ENCODE results near the gene RAB17. TPM values are rescaled to one million over a fixed set of nuclear protein-coding genes. Genes with fewer than 3 reads are reported as not detected.

Gene RAB17
- 0.22 and 0.25 TPM in 2 replicates for total RNA-seq (2012; rRNA removed)

- no peak within 1 kb of the TSS for H3K4me2 ChIP-seq (ENCODE audit: low read length)
These were observed at the start of gene RAB17 for GRCh38 chr2:237590272-237591140. Gene RAB17 (minus strand): TSS chr2:237590734. CDS start chr2:237586154, 4,580 bp downstream.

GRCh38 chr2:237639836-237640220 is 49.3 kb upstream of the RAB17 start:
- Histone ChIP-seq H3K4me1 (ENCODE audit: control insufficient read depth, insufficient read depth, low read length) (peaks cover 5% of the 10 kb centered on the region), H3K4me2 (ENCODE audit: low read length) (no peak overlapping the region), H3K4me3 (ENCODE audit: low read length) (no peak overlapping the region)

More at GRCh38 chr2:237590272-237591140, at the start of gene RAB17:
- no peaks in the 10 kb centered on the region for H3K27me3 ChIP-seq (ENCODE audit: control insufficient read depth, insufficient read depth, low read length)
- no peak within 1 kb of the TSS for H3K4me3 ChIP-seq (ENCODE audit: low read length)
- no peaks in the 10 kb centered on the region for H3K36me3 ChIP-seq (ENCODE audit: insufficient read depth, low read length)
- no peak within 1 kb of the TSS for H3K9ac ChIP-seq (ENCODE audit: low read depth, low read length)
- H3K4me1 ChIP-seq (ENCODE audit: control insufficient read depth, insufficient read depth, low read length): no peaks in the 10 kb centered on the region
- H3K9me3 ChIP-seq (replicated peaks; ENCODE audit: low read length): no peaks in the 10 kb centered on the region

GRCh38 chr2:237639052-237639835 is 48.7 kb upstream of the RAB17 start:
- Histone ChIP-seq H3K4me1 (ENCODE audit: control insufficient read depth, insufficient read depth, low read length) (peaks cover 5% of the 10 kb centered on the region), H3K9me3 (replicated peaks; ENCODE audit: low read length) (no peaks in the 10 kb centered on the region), H3K9ac (ENCODE audit: low read depth, low read length) (no peak overlapping the region), H3K27me3 (ENCODE audit: control insufficient read depth, insufficient read depth, low read length) (no peaks in the 10 kb centered on the region), H3K4me3 (ENCODE audit: low read length) (no peak overlapping the region), H3K4me2 (ENCODE audit: low read length) (no peak overlapping the region), H3K36me3 (ENCODE audit: insufficient read depth, low read length) (peaks cover 19% of the 10 kb centered on the region)

More at GRCh38 chr2:237639836-237640220, 49.3 kb upstream of the RAB17 start:
- Histone ChIP-seq H3K9ac (ENCODE audit: low read depth, low read length) (no peak overlapping the region), H3K9me3 (replicated peaks; ENCODE audit: low read length) (no peaks in the 10 kb centered on the region), H3K36me3 (ENCODE audit: insufficient read depth, low read length) (peaks cover 16% of the 10 kb centered on the region), H3K27me3 (ENCODE audit: control insufficient read depth, insufficient read depth, low read length) (no peaks in the 10 kb centered on the region)

GRCh38 chr2:237638176-237638575 is 47.6 kb upstream of the RAB17 start:
- Histone ChIP-seq H3K9ac (ENCODE audit: low read depth, low read length) (no peak overlapping the region), H3K4me3 (ENCODE audit: low read length) (no peak overlapping the region), H3K4me1 (ENCODE audit: control insufficient read depth, insufficient read depth, low read length) (peaks cover 8% of the 10 kb centered on the region), H3K27me3 (ENCODE audit: control insufficient read depth, insufficient read depth, low read length) (no peaks in the 10 kb centered on the region), H3K9me3 (replicated peaks; ENCODE audit: low read length) (no peaks in the 10 kb centered on the region), H3K36me3 (ENCODE audit: insufficient read depth, low read length) (peaks cover 24% of the 10 kb centered on the region), H3K4me2 (ENCODE audit: low read length) (no peak overlapping the region)

GRCh38 chr2:237637429-237638135 is 47.0 kb upstream of the RAB17 start:
- H3K36me3 ChIP-seq (ENCODE audit: insufficient read depth, low read length): peaks cover 25% of the 10 kb centered on the region
- no peak overlapping the region for H3K9ac ChIP-seq (ENCODE audit: low read depth, low read length)

GRCh38 chr2:237636578-237636977 is 46.0 kb upstream of the RAB17 start:
- H3K4me2 ChIP-seq (ENCODE audit: low read length): no peak overlapping the region
- peaks cover 27% of the 10 kb centered on the region for H3K36me3 ChIP-seq (ENCODE audit: insufficient read depth, low read length)
- no peak overlapping the region for H3K4me3 ChIP-seq (ENCODE audit: low read length)
- H3K9me3 ChIP-seq (replicated peaks; ENCODE audit: low read length): no peaks in the 10 kb centered on the region
- H3K4me1 ChIP-seq (ENCODE audit: control insufficient read depth, insufficient read depth, low read length): peaks cover 12% of the 10 kb centered on the region
- no peak overlapping the region for H3K9ac ChIP-seq (ENCODE audit: low read depth, low read length)
- H3K27me3 ChIP-seq (ENCODE audit: control insufficient read depth, insufficient read depth, low read length): no peaks in the 10 kb centered on the region

More at GRCh38 chr2:237637429-237638135, 47.0 kb upstream of the RAB17 start:
- H3K4me1 ChIP-seq (ENCODE audit: control insufficient read depth, insufficient read depth, low read length): peaks cover 12% of the 10 kb centered on the region
- no peak overlapping the region for H3K4me2 ChIP-seq (ENCODE audit: low read length)
- no peak overlapping the region for H3K4me3 ChIP-seq (ENCODE audit: low read length)
- no peaks in the 10 kb centered on the region for H3K27me3 ChIP-seq (ENCODE audit: control insufficient read depth, insufficient read depth, low read length)
- no peaks in the 10 kb centered on the region for H3K9me3 ChIP-seq (replicated peaks; ENCODE audit: low read length)

- Histone ChIP-seq H3K27me3 (ENCODE audit: control insufficient read depth, insufficient read depth, low read length) (no peaks in the 10 kb centered on the region), H3K9ac (ENCODE audit: low read depth, low read length) (no peak overlapping the region), H3K4me2 (ENCODE audit: low read length) (no peak overlapping the region), H3K4me1 (ENCODE audit: control insufficient read depth, insufficient read depth, low read length) (peaks cover 33% of the 10 kb centered on the region), H3K9me3 (replicated peaks; ENCODE audit: low read length) (no peaks in the 10 kb centered on the region), H3K4me3 (ENCODE audit: low read length) (no peak overlapping the region), H3K36me3 (ENCODE audit: insufficient read depth, low read length) (peaks cover 28% of the 10 kb centered on the region)
These were observed 42.6 kb upstream of the RAB17 start for GRCh38 chr2:237633061-237633561.

GRCh38 chr2:237631801-237632585 is 41.5 kb upstream of the RAB17 start:
- H3K9me3 ChIP-seq (replicated peaks; ENCODE audit: low read length): no peaks in the 10 kb centered on the region
- no peaks in the 10 kb centered on the region for H3K27me3 ChIP-seq (ENCODE audit: control insufficient read depth, insufficient read depth, low read length)
- H3K36me3 ChIP-seq (ENCODE audit: insufficient read depth, low read length): peaks cover 28% of the 10 kb centered on the region
- H3K4me1 ChIP-seq (ENCODE audit: control insufficient read depth, insufficient read depth, low read length): peaks cover 33% of the 10 kb centered on the region
- no peak overlapping the region for H3K4me2 ChIP-seq (ENCODE audit: low read length)
- H3K4me3 ChIP-seq (ENCODE audit: low read length): no peak overlapping the region
- no peak overlapping the region for H3K9ac ChIP-seq (ENCODE audit: low read depth, low read length)

- no peak overlapping the region for H3K4me2 ChIP-seq (ENCODE audit: low read length)
- no peaks in the 10 kb centered on the region for H3K27me3 ChIP-seq (ENCODE audit: control insufficient read depth, insufficient read depth, low read length)
- peaks cover 41% of the 10 kb centered on the region for H3K4me1 ChIP-seq (ENCODE audit: control insufficient read depth, insufficient read depth, low read length)
- no peak overlapping the region for H3K4me3 ChIP-seq (ENCODE audit: low read length)
- H3K36me3 ChIP-seq (ENCODE audit: insufficient read depth, low read length): peaks cover 28% of the 10 kb centered on the region
- H3K9ac ChIP-seq (ENCODE audit: low read depth, low read length): no peak overlapping the region
- no peaks in the 10 kb centered on the region for H3K9me3 ChIP-seq (replicated peaks; ENCODE audit: low read length)
These were observed 40.7 kb upstream of the RAB17 start for GRCh38 chr2:237631007-237631785.
